Stimulated activated naive CD8-positive, alpha-beta T cell treated with anti-CD3 and anti-CD28 coated beads, Interleukin-15, amount 100 ng/mL, for 72 hours (primary cell): ENCODE results near the gene ACVR1B.

Source experiments
- ATAC-seq: fragments of 150-1000 bp; cut with Tn5 transposase; 2 replicates; pipeline ENCODE4 v1.10.0; 2021; ENCODE audit warnings: mild to moderate bottlenecking, moderate library complexity
- DNase-seq, 2 donors: peaks; one replicate each; pipeline ENCODE4 v3.0.0; 2021 to 2022
- H3K27ac Mint-ChIP-seq, 2 donors: one replicate each; pipeline ENCODE4 v1.8.0; 2022; ENCODE audit warnings: mild to moderate bottlenecking in 2 of 2, mixed read lengths in 2 of 2, moderate library complexity in 2 of 2
- H3K27me3 Mint-ChIP-seq: one replicate; pipeline ENCODE4 v1.8.0; 2022; ENCODE audit warnings: mixed read lengths
- H3K4me1 Mint-ChIP-seq: one replicate; pipeline ENCODE4 v1.8.0; 2022; ENCODE audit warnings: mild to moderate bottlenecking, mixed read lengths
- H3K4me3 Mint-ChIP-seq, 2 donors: one replicate each; pipeline ENCODE4 v1.8.0; 2022; ENCODE audit warnings: mild to moderate bottlenecking in 2 of 2, mixed read lengths in 2 of 2, moderate library complexity in 1 of 2
- H3K9me3 Mint-ChIP-seq, 2 donors: one replicate each; pipeline ENCODE4 v1.8.0; 2022; ENCODE audit warnings: mixed read lengths in 2 of 2

The ACVR1B gene

DNA sequence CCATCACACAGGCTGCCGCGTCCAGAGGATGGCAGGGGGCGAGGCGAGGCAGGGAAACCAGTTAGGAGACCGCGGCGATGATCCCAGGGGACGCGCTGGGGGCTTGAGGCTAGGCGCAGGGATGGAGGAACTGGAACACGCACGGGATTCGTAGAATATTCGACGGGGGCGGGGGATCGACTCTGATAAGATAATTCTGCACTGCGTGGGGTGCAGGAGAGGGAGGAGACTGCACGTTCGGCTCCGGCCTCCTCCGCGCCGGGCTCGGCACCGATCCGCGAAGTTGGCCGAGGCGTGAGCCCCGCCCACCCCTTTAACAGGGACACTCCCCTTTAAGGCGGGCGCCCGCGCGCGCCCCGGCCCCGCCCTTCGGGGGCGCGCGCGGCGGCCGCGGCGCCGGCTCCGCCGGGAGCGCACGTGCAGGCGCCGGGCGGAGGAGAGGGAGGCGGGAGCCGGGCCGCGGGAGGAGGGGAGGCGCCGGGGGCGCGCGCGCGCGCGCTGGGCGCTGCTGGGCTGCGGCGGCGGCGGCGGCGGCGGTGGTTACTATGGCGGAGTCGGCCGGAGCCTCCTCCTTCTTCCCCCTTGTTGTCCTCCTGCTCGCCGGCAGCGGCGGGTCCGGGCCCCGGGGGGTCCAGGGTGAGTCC, at the start of gene ACVR1B:
Gene ACVR1B (plus strand): TSS at position 501 of the 644 bp plus-strand sequence. CDS start 45 bp downstream, at position 546.
- Mint-ChIP-seq H3K27ac (peak within 1 kb of the TSS; percentile 93 to 96), H3K27me3 (peaks cover 10% of the 10 kb centered on the region), H3K4me1 (peaks cover 44% of the 10 kb centered on the region), H3K9me3 (no peaks in the 10 kb centered on the region), H3K4me3 (peak within 1 kb of the TSS; percentile 98 to 99)
- DNase-seq (peak; percentile 82 to 87), ATAC-seq (peak; percentile 96)

GRCh38 chr12:51901881-51902280, 49.6 kb upstream of the ACVR1B start:
- H3K27ac Mint-ChIP-seq, result no peak overlapping the region
- DNase-seq (no peak), ATAC-seq (no peak)
- H3K4me1 Mint-ChIP-seq, result no peaks in the 10 kb centered on the region
- no peaks in the 10 kb centered on the region for H3K9me3 Mint-ChIP-seq
- H3K4me3 Mint-ChIP-seq, result no peak overlapping the region
- H3K27me3 Mint-ChIP-seq, result peaks cover 25% of the 10 kb centered on the region

GRCh38 chr12:51904951-51905470, 46.5 kb upstream of the ACVR1B start:
- Mint-ChIP-seq H3K9me3 (no peaks in the 10 kb centered on the region), H3K27me3 (peaks cover 40% of the 10 kb centered on the region), H3K4me1 (peaks cover 5% of the 10 kb centered on the region), H3K4me3 (no peak overlapping the region), H3K27ac (no peak overlapping the region)
- ATAC-seq, result no peak
- DNase-seq, result no peak

GRCh38 chr12:51905471-51906429, 45.7 kb upstream of the ACVR1B start:
- DNase-seq, result no peak
- no peak for ATAC-seq
- H3K27ac Mint-ChIP-seq, result no peak overlapping the region
- H3K4me1 Mint-ChIP-seq, result peaks cover 5% of the 10 kb centered on the region
- no peak overlapping the region for H3K4me3 Mint-ChIP-seq
- H3K9me3 Mint-ChIP-seq, result no peaks in the 10 kb centered on the region
- H3K27me3 Mint-ChIP-seq, result peaks cover 48% of the 10 kb centered on the region

- ATAC-seq, result peak; percentile 24
- H3K27me3 Mint-ChIP-seq, result peaks cover 56% of the 10 kb centered on the region
- H3K27ac Mint-ChIP-seq, result no peak overlapping the region
- peaks cover 5% of the 10 kb centered on the region for H3K4me1 Mint-ChIP-seq
- no peaks in the 10 kb centered on the region for H3K9me3 Mint-ChIP-seq
- no peak overlapping the region for H3K4me3 Mint-ChIP-seq
- DNase-seq, result no peak
Measured at GRCh38 chr12:51906430-51907082, 44.9 kb upstream of the ACVR1B start.

DNA sequence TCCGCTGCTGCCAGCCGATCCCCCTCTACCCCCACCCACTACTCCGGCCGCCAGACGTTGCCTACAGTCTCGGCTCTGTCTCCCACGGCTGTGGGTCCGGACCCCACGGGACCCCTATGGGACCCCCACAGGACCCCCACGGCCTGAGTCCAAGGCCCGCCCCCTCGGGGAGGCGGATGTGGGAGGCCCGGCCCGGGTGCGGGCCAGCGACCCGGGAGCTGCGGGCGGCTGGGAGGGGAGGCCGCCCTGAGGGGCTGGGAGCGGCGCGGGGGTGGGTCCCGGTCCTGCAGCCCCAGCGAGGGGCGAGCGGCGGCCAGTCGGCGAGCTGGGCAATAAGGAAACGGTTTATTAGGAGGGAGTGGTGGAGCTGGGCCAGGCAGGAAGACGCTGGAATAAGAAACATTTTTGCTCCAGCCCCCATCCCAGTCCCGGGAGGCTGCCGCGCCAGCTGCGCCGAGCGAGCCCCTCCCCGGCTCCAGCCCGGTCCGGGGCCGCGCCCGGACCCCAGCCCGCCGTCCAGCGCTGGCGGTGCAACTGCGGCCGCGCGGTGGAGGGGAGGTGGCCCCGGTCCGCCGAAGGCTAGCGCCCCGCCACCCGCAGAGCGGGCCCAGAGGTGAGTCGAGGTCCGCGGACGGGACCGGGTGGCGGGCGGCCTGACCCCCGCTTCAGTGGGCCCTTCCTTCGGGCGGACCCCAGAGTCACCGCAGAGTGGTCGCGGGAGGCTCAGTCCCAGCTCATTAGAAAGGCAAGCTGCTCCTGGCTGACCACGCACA, 44.2 kb upstream of the ACVR1B start, which contains the start of gene ACVRL1:
Gene ACVRL1 (plus strand): TSS at position 422 of the 773 bp plus-strand sequence. CDS start 4,971 bp downstream, outside the sequence.
- Mint-ChIP-seq H3K4me3 (no peak within 1 kb of the TSS), H3K27me3 (peaks cover 63% of the 10 kb centered on the region), H3K4me1 (peaks cover 5% of the 10 kb centered on the region), H3K27ac (no peak within 1 kb of the TSS), H3K9me3 (no peaks in the 10 kb centered on the region)
- no peak for DNase-seq
- ATAC-seq, result peak; percentile 54

DNA sequence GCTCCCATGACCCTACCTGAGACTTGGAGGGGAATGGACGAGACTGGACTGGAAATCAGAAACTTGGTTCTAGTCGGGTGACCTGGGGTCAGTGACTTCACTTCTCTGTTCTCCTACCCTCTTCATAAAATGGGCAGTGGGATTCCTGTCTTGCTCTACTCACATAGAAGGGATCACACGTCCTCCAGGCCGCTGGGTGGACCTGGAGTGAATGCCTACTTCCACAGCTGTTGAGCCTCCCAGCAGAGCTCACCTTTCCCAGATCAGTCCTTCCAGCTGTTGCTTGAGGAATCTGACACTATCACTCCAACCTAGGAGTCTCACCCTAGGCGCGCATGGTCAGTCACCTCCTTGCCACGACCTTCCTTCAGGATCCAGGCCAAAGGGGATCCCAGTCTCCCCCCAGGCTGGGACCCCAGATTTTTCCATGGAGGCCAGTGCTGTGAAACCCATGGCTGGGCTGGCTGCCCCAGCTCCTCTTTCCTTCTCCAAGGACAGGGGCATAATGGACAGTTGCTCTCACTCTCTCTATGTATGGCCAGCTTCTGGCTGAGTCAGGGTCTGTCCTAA, 43.6 kb upstream of the ACVR1B start:
- ATAC-seq (no peak), DNase-seq (no peak)
- Mint-ChIP-seq H3K4me3 (no peak overlapping the region), H3K4me1 (peaks cover 5% of the 10 kb centered on the region), H3K27ac (no peak overlapping the region), H3K27me3 (peaks cover 70% of the 10 kb centered on the region), H3K9me3 (no peaks in the 10 kb centered on the region)

GRCh38 chr12:51908876-51909592, 42.5 kb upstream of the ACVR1B start:
- Mint-ChIP-seq H3K27me3 (peaks cover 77% of the 10 kb centered on the region), H3K4me1 (peaks cover 5% of the 10 kb centered on the region), H3K27ac (no peak overlapping the region), H3K4me3 (no peak overlapping the region), H3K9me3 (no peaks in the 10 kb centered on the region)
- ATAC-seq, result no peak
- DNase-seq, result no peak

- ATAC-seq (no peak), DNase-seq (no peak)
- Mint-ChIP-seq H3K4me3 (no peak overlapping the region), H3K27me3 (peaks cover 78% of the 10 kb centered on the region), H3K9me3 (no peaks in the 10 kb centered on the region), H3K27ac (no peak overlapping the region), H3K4me1 (peaks cover 5% of the 10 kb centered on the region)
Measured at GRCh38 chr12:51910168-51910567, 41.3 kb upstream of the ACVR1B start.

DNA sequence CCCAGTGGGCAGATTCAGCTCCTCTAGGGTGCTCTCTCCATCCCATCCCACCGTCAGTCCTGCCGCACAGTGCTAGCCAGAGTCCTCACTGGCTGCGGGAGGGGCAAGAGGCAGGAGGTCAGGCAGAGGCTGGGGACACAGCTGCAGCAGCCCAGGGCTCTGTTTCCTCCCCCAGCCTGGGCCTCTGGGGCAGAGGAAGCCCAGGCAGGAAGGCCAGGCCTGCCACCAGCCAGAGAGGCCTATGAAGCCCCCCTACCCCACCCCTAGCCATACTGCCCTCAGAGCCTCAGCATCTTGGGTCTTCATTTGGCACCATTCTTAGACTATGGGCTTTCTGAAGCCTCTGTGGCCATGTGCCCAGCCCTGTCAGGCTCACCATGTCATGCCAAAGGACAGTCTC, 40.8 kb upstream of the ACVR1B start:
- ATAC-seq, result no peak
- Mint-ChIP-seq H3K4me3 (no peak overlapping the region), H3K27me3 (peaks cover 75% of the 10 kb centered on the region), H3K9me3 (no peaks in the 10 kb centered on the region), H3K27ac (no peak overlapping the region), H3K4me1 (peaks cover 5% of the 10 kb centered on the region)
- DNase-seq, result no peak

- Mint-ChIP-seq H3K4me3 (no peak overlapping the region), H3K27me3 (peaks cover 69% of the 10 kb centered on the region), H3K9me3 (no peaks in the 10 kb centered on the region), H3K4me1 (peaks cover 5% of the 10 kb centered on the region), H3K27ac (no peak overlapping the region)
- DNase-seq, result no peak
- ATAC-seq, result no peak
Measured at GRCh38 chr12:51911307-51911706, 40.2 kb upstream of the ACVR1B start.

DNA sequence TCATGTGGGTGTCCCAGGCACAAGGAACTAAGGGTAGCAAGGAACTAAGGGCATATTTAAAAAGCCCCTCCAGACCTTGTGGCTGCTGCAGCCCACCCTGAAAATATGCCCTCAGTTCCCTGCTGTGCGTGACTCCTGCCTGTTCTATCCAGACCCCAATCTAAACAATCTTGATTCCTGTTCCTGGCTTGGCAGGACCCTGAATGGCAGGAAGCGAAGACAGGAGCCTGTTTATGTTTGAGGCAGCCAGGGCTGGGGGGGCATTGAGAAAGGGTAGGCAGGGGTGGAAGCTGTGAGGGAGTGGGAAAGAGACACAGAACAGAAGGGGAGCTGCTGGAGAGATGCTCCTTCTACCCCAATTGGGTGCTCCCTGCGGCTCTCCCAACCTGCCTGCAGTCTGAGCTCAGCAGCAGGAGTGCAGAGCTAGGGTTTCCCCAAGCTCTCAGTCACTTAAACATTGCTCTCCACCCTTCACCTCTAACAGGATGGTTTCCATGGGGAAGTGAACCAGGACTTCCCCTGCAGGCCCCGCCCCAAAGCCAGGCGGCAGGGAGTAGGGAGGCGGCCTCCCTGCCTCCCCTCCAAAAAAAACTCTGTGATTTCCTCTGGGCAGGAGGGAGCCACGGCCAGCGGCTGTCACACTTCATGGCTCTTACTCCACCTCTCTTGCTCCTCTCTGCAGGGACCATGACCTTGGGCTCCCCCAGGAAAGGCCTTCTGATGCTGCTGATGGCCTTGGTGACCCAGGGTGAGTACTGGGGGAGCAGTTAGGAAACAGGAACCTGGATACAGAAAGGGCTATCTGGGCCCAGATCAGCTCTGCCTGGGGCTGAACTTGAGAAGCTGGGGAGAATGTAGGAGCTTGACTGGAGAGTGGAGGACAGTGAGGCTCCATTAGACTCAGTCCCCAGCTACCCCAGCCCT, 39.4 kb upstream of the ACVR1B start:
- ATAC-seq, result no peak
- H3K4me3 Mint-ChIP-seq, result no peak overlapping the region
- peaks cover 64% of the 10 kb centered on the region for H3K27me3 Mint-ChIP-seq

More for the DNA sequence above, 39.4 kb upstream of the ACVR1B start:
- no peaks in the 10 kb centered on the region for H3K9me3 Mint-ChIP-seq
- no peak for DNase-seq
- no peak overlapping the region for H3K27ac Mint-ChIP-seq
- H3K4me1 Mint-ChIP-seq, result peaks cover 5% of the 10 kb centered on the region
